HL-60/S4 (cell line): Measurements from ENCODE around the gene CD151.

Source experiments
- in situ Hi-C: fragments of 300-500 bp; cut with MboI; formaldehyde crosslinking; loops from 2 replicates; pipeline ENCODE4 v1.14.3; 2022; ENCODE audit warnings: low sequenced_read_pairs

Gene CD151

GRCh38 chr11:813072-813455 lies 19.7 kb upstream of the CD151 start:
- in situ Hi-C loops = no loop called here

- in situ Hi-C loops = no loop called here
Observed at GRCh38 chr11:813456-814096, 19.2 kb upstream of the CD151 start.

- in situ Hi-C loops = no loop called here
Observed at GRCh38 chr11:815675-816432, 16.9 kb upstream of the CD151 start.

- in situ Hi-C loops = no loop called here
Observed at GRCh38 chr11:816433-816779, 16.3 kb upstream of the CD151 start.

- in situ Hi-C loops = no loop called here
Observed at GRCh38 chr11:818396-819128, 14.2 kb upstream of the CD151 start, which contains the start of gene PNPLA2. Gene PNPLA2, plus strand, starts transcription at chr11:818914. Its CDS starts 805 bp downstream, at chr11:819719.

- in situ Hi-C loops = no loop called here
Observed at GRCh38 chr11:819129-819931, 13.4 kb upstream of the CD151 start.

- in situ Hi-C loops = no loop called here
Observed at GRCh38 chr11:819943-820649, 12.7 kb upstream of the CD151 start.

- in situ Hi-C loops = no loop called here
Observed at GRCh38 chr11:820655-821511, 11.9 kb upstream of the CD151 start.

GRCh38 chr11:821512-822371 lies 11.0 kb upstream of the CD151 start:
- in situ Hi-C loops = no loop called here

GRCh38 chr11:823441-824291 lies 9.1 kb upstream of the CD151 start:
- in situ Hi-C loops = no loop called here

GRCh38 chr11:824292-824880 lies 8.4 kb upstream of the CD151 start:
- in situ Hi-C loops = no loop called here

GRCh38 chr11:824942-825341 lies 7.8 kb upstream of the CD151 start:
- in situ Hi-C loops = no loop called here

GRCh38 chr11:825366-826226 lies 7.2 kb upstream of the CD151 start:
- in situ Hi-C loops = no loop called here

GRCh38 chr11:826227-826621 lies 6.5 kb upstream of the CD151 start:
- in situ Hi-C loops = no loop called here

- in situ Hi-C loops = no loop called here
Observed at GRCh38 chr11:826836-827145, 6.0 kb upstream of the CD151 start.

- in situ Hi-C loops = no loop called here
Observed at GRCh38 chr11:827146-827896, 5.4 kb upstream of the CD151 start.
